WI38 (cell line): ENCODE measurements around the gene OR51F1.

Experiments used
- H3K4me3 ChIP-seq: 2 replicates; pipeline ENCODE4 v1.5.1; 2011; ENCODE audit warnings: low read depth, mild to moderate bottlenecking, control low read depth, low read length
- CTCF ChIP-seq: IDR thresholded peaks from 2 replicates; pipeline ENCODE4 v1.5.1; 2012; ENCODE audit warnings: low read depth, mild to moderate bottlenecking, control low read depth, low read length

OR51F1 gene

GRCh38 chr11:4782454-4782853 is 12.7 kb upstream of the OR51F1 start:
- TF ChIP-seq CTCF = no peak
- H3K4me3 ChIP-seq = no peak overlapping the region

DNA sequence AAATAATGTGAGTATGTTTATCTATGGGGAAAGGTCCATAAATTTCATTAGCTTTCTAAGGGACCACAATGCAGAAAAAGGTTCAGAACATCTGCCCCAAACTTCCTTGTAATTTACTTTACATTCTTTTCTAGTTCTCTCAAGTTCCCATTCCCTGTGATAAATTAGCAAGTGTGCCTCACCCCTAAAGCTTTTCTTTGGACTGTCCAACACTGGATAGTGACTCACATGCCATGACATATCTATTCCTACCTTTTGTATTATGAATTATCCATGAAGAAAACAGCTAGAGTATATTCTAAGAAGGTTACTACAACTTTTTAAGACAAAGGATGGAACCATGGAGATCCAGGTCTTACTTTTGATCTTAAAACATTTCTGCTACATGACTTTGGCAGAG is 1.6 kb downstream of the OR51F1 start:
- no peak overlapping the region for H3K4me3 ChIP-seq
- TF ChIP-seq CTCF = no peak

DNA sequence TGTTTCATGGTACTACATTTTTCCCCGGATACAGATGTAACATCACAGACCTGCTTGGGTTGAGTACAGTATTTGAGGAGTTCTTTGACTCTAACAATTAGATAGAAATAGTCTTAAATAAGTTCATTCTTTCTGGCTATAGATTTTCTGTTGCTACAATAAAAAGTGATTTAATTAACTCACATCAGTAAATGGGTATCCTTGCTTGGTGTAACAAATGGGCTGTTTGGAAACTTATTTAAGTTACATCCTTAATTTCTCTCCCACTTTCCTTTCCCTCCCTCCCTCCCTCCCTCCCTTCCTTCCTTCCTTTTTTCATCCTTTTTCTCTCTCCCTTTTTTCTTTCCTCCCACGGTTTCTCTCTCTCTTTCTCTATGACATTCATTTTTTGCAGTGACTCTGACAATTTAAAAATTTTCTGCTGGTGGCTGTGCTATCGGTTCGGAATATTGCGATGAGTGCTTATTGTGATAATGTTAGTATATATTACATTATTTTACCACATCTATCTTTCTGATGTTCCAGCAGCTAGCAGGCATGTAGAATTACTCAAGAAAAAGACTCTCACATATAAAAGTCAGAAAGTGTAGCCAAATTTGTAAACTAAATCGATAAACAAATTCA is 3.2 kb downstream of the OR51F1 start:
- no peak for TF ChIP-seq CTCF
- no peak overlapping the region for H3K4me3 ChIP-seq

DNA sequence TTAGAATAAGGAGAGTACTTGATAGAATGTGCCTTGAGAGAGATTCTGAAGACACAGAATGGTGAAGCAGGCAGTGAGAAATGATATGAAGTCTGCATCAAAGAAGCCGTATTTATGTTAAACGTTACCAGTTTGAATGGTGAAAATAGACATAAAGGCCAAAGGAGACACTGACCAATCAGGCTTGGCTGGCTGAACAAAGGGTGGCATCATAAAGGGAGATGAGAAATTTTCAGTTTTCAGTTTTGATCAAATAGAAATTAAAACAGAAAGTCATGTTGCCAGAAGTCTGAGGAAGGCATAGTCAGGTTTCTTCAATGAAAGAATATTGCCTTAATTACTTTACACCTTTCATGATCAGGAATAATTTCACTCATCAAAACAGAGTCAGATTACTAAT is 6.6 kb downstream of the OR51F1 start:
- no peak for TF ChIP-seq CTCF
- no peak overlapping the region for H3K4me3 ChIP-seq

GRCh38 chr11:4751201-4751600 is 18.5 kb downstream of the OR51F1 start:
- H3K4me3 ChIP-seq = no peak overlapping the region
- TF ChIP-seq CTCF = no peak

DNA sequence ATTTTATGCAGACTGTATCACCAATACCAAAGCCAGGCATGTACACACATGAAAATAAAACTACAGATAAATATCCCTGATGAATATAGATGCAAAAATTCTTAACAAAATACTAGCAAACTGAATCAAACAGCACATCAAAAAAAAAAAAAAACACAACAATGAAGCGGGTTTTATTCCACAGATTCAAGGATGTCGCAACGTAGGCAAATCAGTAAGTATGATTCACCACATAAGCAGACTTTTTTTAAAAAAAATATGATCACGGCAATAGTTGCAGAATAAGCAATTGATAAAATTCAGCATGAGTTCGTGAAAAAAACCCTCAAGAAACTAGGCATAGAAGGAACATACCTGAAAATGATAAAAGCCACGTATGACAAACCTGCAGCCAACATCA is 21.3 kb downstream of the OR51F1 start:
- no peak overlapping the region for H3K4me3 ChIP-seq
- no peak for TF ChIP-seq CTCF

- no peak for TF ChIP-seq CTCF
- H3K4me3 ChIP-seq = no peak overlapping the region
These were observed 29.0 kb downstream of the OR51F1 start for GRCh38 chr11:4740735-4741134.
